Caco-2 (cell line): ENCODE results near the gene PTMS. TPM values are rescaled to one million over a fixed set of nuclear protein-coding genes. Genes with fewer than 3 reads are reported as not detected.
A peak's percentile ranks its signal among the peaks of the same experiment; 100 is the strongest.

ENCODE experiments used
- BruUV-seq: library from RNA; stranded (reverse); fragments of 400-500 nt; replicated peaks from 2 replicates; lab custom pipeline; 2021; lab: Mats Ljungman, UMichigan
- CTCF ChIA-PET: fragments of 300-600 bp; sonication (Branson Sonifier 250); formaldehyde crosslinking; loops from one replicate; lab custom pipeline; 2022; ENCODE audit warnings: antibody characterized with exemption; lab: Charles Lee
- POLR2A ChIA-PET: fragments of 300-600 bp; sonication (Branson Sonifier 250); formaldehyde crosslinking; loops from one replicate; lab custom pipeline; 2022; ENCODE audit warnings: antibody characterized with exemption; lab: Charles Lee
- DNase-seq, 2 experiments: peaks; one replicate each; pipeline versions ENCODE4 v3.0.0 to v3.0.0-alpha.2; 2020 to 2022
- H3K27me3 ChIP-seq: replicated peaks from 2 replicates; pipeline ENCODE4 v1.6.0; 2011; ENCODE audit warnings: low read length; ENCODE audit not compliant: control insufficient read depth, insufficient read depth
- H3K36me3 ChIP-seq: 2 replicates; pipeline ENCODE4 v1.5.1; 2011; ENCODE audit warnings: low read length; ENCODE audit not compliant: control insufficient read depth, insufficient read depth
- H3K4me1 ChIP-seq: fragments of 250-450 bp; sonication (Bioruptor Pico); 2 replicates; pipeline ENCODE4 v1.5.1; 2020; ENCODE audit warnings: mild to moderate bottlenecking
- H3K4me3 ChIP-seq: 2 replicates; pipeline ENCODE4 v1.5.1; 2011; ENCODE audit warnings: low read depth, mild to moderate bottlenecking, control low read depth, low read length
- H3K9me3 ChIP-seq: fragments of 250-450 bp; sonication (Bioruptor Pico); 2 replicates; pipeline ENCODE4 v1.5.1; 2020; ENCODE audit warnings: mild to moderate bottlenecking, moderate library complexity
- H3K27ac Mint-ChIP-seq: one replicate; pipeline ENCODE4 v1.8.0; 2022; ENCODE audit warnings: mixed read lengths; ENCODE audit not compliant: unreplicated experiment
- H3K27me3 Mint-ChIP-seq: one replicate; pipeline ENCODE4 v1.8.0; 2022; ENCODE audit warnings: mixed read lengths; ENCODE audit not compliant: insufficient read depth, unreplicated experiment
- H3K36me3 Mint-ChIP-seq: one replicate; pipeline ENCODE4 v1.8.0; 2022; ENCODE audit warnings: mild to moderate bottlenecking, mixed read lengths; ENCODE audit not compliant: insufficient read depth, unreplicated experiment
- H3K4me1 Mint-ChIP-seq: one replicate; pipeline ENCODE4 v1.8.0; 2022; ENCODE audit warnings: low read depth, mixed read lengths; ENCODE audit not compliant: unreplicated experiment
- H3K4me3 Mint-ChIP-seq: one replicate; pipeline ENCODE4 v1.8.0; 2022; ENCODE audit warnings: mild to moderate bottlenecking, moderate library complexity, mixed read lengths; ENCODE audit not compliant: unreplicated experiment
- H3K9me3 Mint-ChIP-seq: one replicate; pipeline ENCODE4 v1.8.0; 2022; ENCODE audit warnings: mixed read lengths; ENCODE audit not compliant: unreplicated experiment
- CTCF ChIP-seq, 2 experiments: fragments of 200-600 bp in 1 of 2; IDR thresholded peaks; 1 replicate in 1 of 2; 2 replicates in 1 of 2; pipeline versions ENCODE4 v1.5.1 to v1.8.0; 2011 to 2022; ENCODE audit warnings: antibody characterized with exemption in 1 of 2, control low read depth in 1 of 2, inconsistent platforms in 1 of 2, low read depth in 1 of 2, low read length in 1 of 2, mild to moderate bottlenecking in 1 of 2, moderate library complexity in 1 of 2; ENCODE audit not compliant: insufficient read depth in 1 of 2, severe bottlenecking in 1 of 2, unreplicated experiment in 1 of 2
- intact Hi-C: fragments of 100-400 bp; cut with micrococcal nuclease; formaldehyde crosslinking; loops from one replicate; pipeline ENCODE4 v1.10.0; 2022; ENCODE audit not compliant: unreplicated experiment
- total RNA-seq: library from RNA; stranded (reverse); gene quantifications from 2 replicates; pipeline ENCODE4 v1.2.3, GENCODE V29; 2022

The PTMS gene
- total RNA-seq, 1 experiment from 2014 or later = 285 TPM

- Histone ChIP-seq H3K27me3 (no peaks in the 10 kb centered on the region), H3K9me3 (no peaks in the 10 kb centered on the region), H3K36me3 (peaks cover 8% of the 10 kb centered on the region), H3K4me1 (peaks cover 16% of the 10 kb centered on the region), H3K4me3 (peak within 1 kb of the TSS; percentile 97)
- Mint-ChIP-seq H3K27me3 (no peaks in the 10 kb centered on the region), H3K27ac (peak within 1 kb of the TSS; percentile 94), H3K4me1 (peaks cover 11% of the 10 kb centered on the region), H3K36me3 (peaks cover 54% of the 10 kb centered on the region), H3K9me3 (no peaks in the 10 kb centered on the region), H3K4me3 (peak within 1 kb of the TSS; percentile 90)
- peak; percentile 99 to 100 for DNase-seq
- TF ChIP-seq CTCF (IDR thresholded peaks at IDR 0.05; ENCODE audit: insufficient read depth in 1 of 2, low read depth in 1 of 2, low read length in 1 of 2, severe bottlenecking in 1 of 2, unreplicated experiment in 1 of 2) = peak; percentile 99
- ChIA-PET CTCF (interaction anchor here (0.5 to 4.5 kb wide), 40 partner anchors 9 to 183 kb away, joined by 3 to 135 read pairs (median 5); partner anchors contain the start of genes CD4, CDCA3, COPS7A and GPR162), POLR2A (interaction anchor here (0.5 to 3.1 kb wide), 23 partner anchors 9 to 1010 kb away, joined by 3 to 60 read pairs (median 5); partner anchors contain the start of genes C12orf57, CDCA3, COPS7A and GAPDH)
- intact Hi-C loops = loop anchor here (1.0 to 2.0 kb wide), 7 partner anchors 13 to 99 kb away; partner anchors contain the start of genes COPS7A, PTMS and USP5
- TSS peak; percentile 81 for BruUV-seq
Measured at GRCh38 chr12:6752921-6753771, 13.0 kb upstream of the PTMS start, which contains the start of gene MLF2. Gene MLF2, minus strand, starts transcription at chr12:6753141. Its CDS starts 807 bp downstream, at chr12:6752334.

- Histone ChIP-seq H3K9me3 (no peaks in the 10 kb centered on the region), H3K36me3 (peaks cover 8% of the 10 kb centered on the region), H3K4me3 (no peak overlapping the region), H3K27me3 (no peaks in the 10 kb centered on the region), H3K4me1 (peaks cover 16% of the 10 kb centered on the region)
- CTCF ChIA-PET = interaction anchor here (0.5 to 4.5 kb wide), 31 partner anchors 10 to 362 kb away, joined by 3 to 135 read pairs (median 6); partner anchors contain the start of genes CD4, CDCA3, COPS7A and LAG3
- no peak for TF ChIP-seq CTCF (IDR thresholded peaks at IDR 0.05; ENCODE audit: insufficient read depth in 1 of 2, low read depth in 1 of 2, low read length in 1 of 2, severe bottlenecking in 1 of 2, unreplicated experiment in 1 of 2)
- Mint-ChIP-seq H3K27ac (peak overlapping the region; percentile 94), H3K36me3 (peaks cover 47% of the 10 kb centered on the region), H3K27me3 (no peaks in the 10 kb centered on the region), H3K9me3 (no peaks in the 10 kb centered on the region), H3K4me1 (peaks cover 17% of the 10 kb centered on the region), H3K4me3 (peak overlapping the region; percentile 90)
- POLR2A ChIA-PET = interaction anchor here (0.5 to 3.1 kb wide), 14 partner anchors 8 to 186 kb away, joined by 3 to 60 read pairs (median 5); partner anchors contain the start of genes CDCA3, COPS7A, GNB3 and NOP2
- BruUV-seq = no TSS peak
- intact Hi-C loops = loop anchor here (1.0 to 2.0 kb wide), 7 partner anchors 12 to 98 kb away; partner anchors contain the start of genes COPS7A, PTMS and USP5
- no peak for DNase-seq
Measured at GRCh38 chr12:6753772-6754356, 12.3 kb upstream of the PTMS start.
